Psoas muscle (tissue), 8 donors: Measurements from ENCODE around the gene MIOX. TPM values are rescaled to one million over a fixed set of nuclear protein-coding genes. Genes with fewer than 3 reads are reported as not detected.

Experiments used
- ATAC-seq, 4 donors: fragments of 200-7000 bp; cut with Tn5 transposase; one replicate each; pipeline ENCODE4 v1.9.1; 2020; ENCODE audit warnings: moderate library complexity in 3 of 4, mild to moderate bottlenecking in 2 of 4
- DNase-seq, 2 donors: peaks; one replicate each; pipeline ENCODE4 v3.0.0-alpha.2; 2020
- H3K27ac ChIP-seq: fragments of 200-600 bp; one replicate; pipeline ENCODE4 v1.8.0; 2022
- H3K27me3 ChIP-seq, 3 donors: fragments of 200-600 bp in 1 of 3; one replicate each; pipeline versions ENCODE4 v1.6.1 to v1.8.0; 2013 to 2022; ENCODE audit warnings: low read length in 2 of 3, mild to moderate bottlenecking in 2 of 3, moderate library complexity in 1 of 3; ENCODE audit not compliant: insufficient read depth in 3 of 3
- H3K36me3 ChIP-seq, 2 donors: fragments of 200-600 bp in 1 of 2; one replicate each; pipeline versions ENCODE4 v1.6.1 to v1.8.0; 2013 to 2022; ENCODE audit warnings: low read depth in 1 of 2, mild to moderate bottlenecking in 1 of 2, moderate library complexity in 1 of 2; ENCODE audit not compliant: insufficient read depth in 1 of 2
- H3K4me1 ChIP-seq: fragments of 200-600 bp; one replicate; pipeline ENCODE4 v1.8.0; 2022
- H3K4me3 ChIP-seq: fragments of 200-600 bp; one replicate; pipeline ENCODE4 v1.8.0; 2022; ENCODE audit warnings: mild to moderate bottlenecking
- H3K9me3 ChIP-seq: fragments of 200-600 bp; one replicate; pipeline ENCODE4 v1.8.0; 2022
- WGBS, 3 donors: extraction: QIAGEN DNeasy Blood & Tissue Kit; methylation state at CpG; one replicate each; pipeline versions ENCODE4 v1.1.6 to v1.1.7; 2013; 5-methylcytosine and 5-hydroxymethylcytosine counted together
- intact Hi-C, 2 donors: fragments of 100-400 bp; cut with DNase I; formaldehyde crosslinking; loops; one replicate each; pipeline versions ENCODE4 v1.11.0 to v1.14.2; 2022
- polyA plus RNA-seq, 3 donors: library from polyadenylated mRNA; stranded (reverse); fragments of 200-250 nt; gene quantifications; one replicate each; pipeline ENCODE4 v1.2.3, GENCODE V29; 2013
- total RNA-seq, 4 donors: library from RNA; stranded (reverse); fragmentation: NEBNext Ultra II Directional in 2 of 4; extraction: Animal tissue kit (Norgen Biotek cat#: 25700) in 2 of 4; gene quantifications; one replicate each; pipeline versions ENCODE4 v1.2.1 to v1.2.4, GENCODE V29; 2021 to 2023
- TF ChIP-seq, protein P1 (sequence below): fragments of 200-600 bp; IDR thresholded peaks from one replicate; pipeline ENCODE4 v1.8.0; 2022; ENCODE audit warnings: antibody characterized with exemption
- donor health status: healthy with polysubstance abuse.
- donor health status: DM: no; HTN: no; CAD: no; lungs with moderate emphysema.
- donor health status: Bipolar disorder and iron deficiency.
- donor health status: healthy.
- donor health status: DM: yes; HTN: yes; CAD: no.
- donor health status: DM: no; HTN: no; CAD: no.
- donor health status: DM: no; HTN: no; CAD: no.
- donor health status: DM: yes; HTN: yes; CAD: no.

Gene MIOX
- total and polyA plus RNA-seq, 7 donors: not detected

DNA sequence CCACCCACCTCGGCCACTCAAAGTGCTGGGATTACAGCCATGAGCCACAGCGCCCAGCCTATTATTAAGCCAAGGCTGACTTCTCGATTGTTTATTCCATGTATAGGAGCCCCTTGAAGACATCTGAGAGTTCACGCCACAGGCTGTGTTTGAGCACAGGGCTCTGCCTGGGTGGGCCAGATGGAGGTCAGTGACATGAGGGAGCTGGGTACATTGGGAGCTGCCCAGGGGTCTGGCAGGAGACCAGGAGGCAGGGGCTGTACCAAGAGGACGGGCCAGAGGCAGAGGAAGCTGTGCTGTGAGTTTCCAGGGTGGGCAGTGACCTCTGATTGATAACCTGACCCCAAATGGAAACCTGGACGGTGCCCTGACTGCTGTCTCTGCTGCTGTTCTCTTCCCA is 15.4 kb downstream of the MIOX start:
- TF ChIP-seq, protein P1, sequence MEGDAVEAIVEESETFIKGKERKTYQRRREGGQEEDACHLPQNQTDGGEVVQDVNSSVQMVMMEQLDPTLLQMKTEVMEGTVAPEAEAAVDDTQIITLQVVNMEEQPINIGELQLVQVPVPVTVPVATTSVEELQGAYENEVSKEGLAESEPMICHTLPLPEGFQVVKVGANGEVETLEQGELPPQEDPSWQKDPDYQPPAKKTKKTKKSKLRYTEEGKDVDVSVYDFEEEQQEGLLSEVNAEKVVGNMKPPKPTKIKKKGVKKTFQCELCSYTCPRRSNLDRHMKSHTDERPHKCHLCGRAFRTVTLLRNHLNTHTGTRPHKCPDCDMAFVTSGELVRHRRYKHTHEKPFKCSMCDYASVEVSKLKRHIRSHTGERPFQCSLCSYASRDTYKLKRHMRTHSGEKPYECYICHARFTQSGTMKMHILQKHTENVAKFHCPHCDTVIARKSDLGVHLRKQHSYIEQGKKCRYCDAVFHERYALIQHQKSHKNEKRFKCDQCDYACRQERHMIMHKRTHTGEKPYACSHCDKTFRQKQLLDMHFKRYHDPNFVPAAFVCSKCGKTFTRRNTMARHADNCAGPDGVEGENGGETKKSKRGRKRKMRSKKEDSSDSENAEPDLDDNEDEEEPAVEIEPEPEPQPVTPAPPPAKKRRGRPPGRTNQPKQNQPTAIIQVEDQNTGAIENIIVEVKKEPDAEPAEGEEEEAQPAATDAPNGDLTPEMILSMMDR: no peak
- WGBS, 3 donors: 61 to 76% (median 72%) methylated on average over 6 of the region's 6 CpGs
- Histone ChIP-seq H3K4me1 (peaks cover 8% of the 10 kb centered on the region), H3K9me3 (no peaks in the 10 kb centered on the region), H3K27ac (no peak overlapping the region), H3K4me3 (no peak overlapping the region), H3K36me3 (peaks cover 0 to 31% of the 10 kb centered on the region in 2 donors), H3K27me3 (no peaks in the 10 kb centered on the region)
- intact Hi-C loops: loop anchor here in 1 of 2 donors (10.0 kb wide), 1 partner anchor 247 kb away; the partner anchor contains the start of gene HDAC10
- no peak for DNase-seq
- ATAC-seq: no peak

DNA sequence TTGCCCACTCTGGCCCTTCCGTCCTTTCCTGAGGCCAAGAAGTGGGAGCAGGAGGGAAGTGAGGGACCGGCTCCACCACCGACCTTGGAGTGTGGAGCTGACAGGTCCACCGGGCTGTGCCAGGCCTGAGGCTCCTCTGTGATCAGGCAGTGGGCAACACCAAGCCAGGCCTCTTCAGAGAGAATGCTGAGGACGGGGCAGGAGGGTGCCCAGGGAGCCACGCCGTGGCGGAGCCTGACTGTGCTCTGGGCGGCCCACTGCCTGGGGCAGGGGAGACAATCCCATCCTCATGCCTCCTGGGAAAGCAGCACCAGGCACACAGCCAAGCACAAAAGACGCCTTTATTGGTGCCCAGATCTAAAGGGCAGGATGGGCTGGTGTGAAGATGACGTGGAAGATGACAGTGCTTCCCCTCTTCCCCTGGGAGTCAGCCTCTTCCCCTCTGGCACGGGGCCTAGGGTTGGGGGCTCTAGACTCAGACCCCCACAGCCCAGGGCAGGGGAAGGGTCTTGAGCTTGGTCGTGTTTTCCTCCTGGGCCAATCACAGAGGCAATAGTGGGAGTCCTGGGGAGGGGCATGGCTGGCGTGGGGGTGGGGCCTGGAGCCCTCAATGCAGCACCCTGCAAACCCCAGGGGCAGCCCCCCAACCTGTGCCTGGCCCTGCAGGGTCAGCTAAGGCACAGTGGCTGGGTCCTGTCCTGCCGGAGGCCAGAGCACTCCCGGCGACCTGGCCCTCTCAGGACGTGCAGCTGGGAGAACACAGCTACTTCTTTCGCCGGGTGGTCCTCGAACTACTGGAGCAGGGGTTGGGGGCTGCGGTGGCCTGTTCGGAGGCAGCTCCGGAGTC is 16.2 kb downstream of the MIOX start:
- no peaks in the 10 kb centered on the region for H3K27me3 ChIP-seq
- H3K36me3 ChIP-seq: peaks cover 0 to 31% of the 10 kb centered on the region in 2 donors
- H3K4me3 ChIP-seq: no peak overlapping the region
- H3K9me3 ChIP-seq: no peaks in the 10 kb centered on the region
- TF ChIP-seq, protein P1: no peak
- no peak overlapping the region for H3K27ac ChIP-seq
- DNase-seq (no peak), ATAC-seq (no peak)
- H3K4me1 ChIP-seq: peaks cover 8% of the 10 kb centered on the region
- intact Hi-C loops: loop anchor here in 1 of 2 donors (10.0 kb wide), 1 partner anchor 248 kb away; the partner anchor contains the start of gene HDAC10
- 82 to 87% (median 86%) methylated on average over 23 to 24 of the region's 24 CpGs for WGBS, 3 donors

DNA sequence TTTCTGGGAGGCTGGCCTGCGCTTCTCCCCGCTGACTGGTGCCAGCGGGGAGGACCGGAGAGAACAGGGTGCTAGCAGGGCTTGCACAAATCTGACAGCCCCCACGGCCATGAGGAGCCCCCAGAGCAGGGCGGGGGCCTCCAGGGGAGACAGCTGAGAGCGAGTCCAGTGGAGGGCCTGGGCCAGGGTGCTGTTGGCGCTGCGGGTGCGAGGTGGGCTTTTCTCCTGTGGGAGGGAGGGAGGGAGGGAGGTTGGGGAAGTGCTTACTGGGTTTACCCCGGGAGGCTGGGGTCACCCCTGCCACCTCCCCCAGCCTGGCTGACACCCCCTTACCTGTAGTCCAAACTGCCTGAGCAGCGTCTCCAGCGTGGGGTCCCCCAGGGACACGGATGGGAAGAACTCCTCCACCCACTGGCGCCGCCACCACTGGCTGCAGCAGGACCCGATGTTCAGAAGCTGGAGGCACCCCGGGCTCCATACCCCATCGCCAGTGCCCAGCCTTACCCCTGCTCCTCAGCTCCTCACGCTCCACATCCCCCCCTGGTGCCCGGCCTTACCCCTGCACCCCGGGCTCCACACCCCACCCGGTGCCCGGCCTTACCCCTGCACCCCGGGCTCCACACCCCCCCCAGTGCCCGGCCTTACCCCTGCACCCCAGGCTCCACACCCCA is 17.0 kb downstream of the MIOX start:
- Histone ChIP-seq H3K36me3 (peaks cover 0 to 31% of the 10 kb centered on the region in 2 donors), H3K27me3 (no peaks in the 10 kb centered on the region), H3K4me1 (peaks cover 8% of the 10 kb centered on the region), H3K27ac (no peak overlapping the region), H3K9me3 (no peaks in the 10 kb centered on the region), H3K4me3 (no peak overlapping the region)
- DNase-seq (no peak), ATAC-seq (no peak)
- intact Hi-C loops: loop anchor here in 1 of 2 donors (10.0 kb wide), 1 partner anchor 249 kb away; the partner anchor contains the start of gene HDAC10
- TF ChIP-seq, protein P1: no peak
- WGBS, 3 donors: 87 to 91% (median 87%) methylated on average over 20 to 25 of the region's 26 CpGs

DNA sequence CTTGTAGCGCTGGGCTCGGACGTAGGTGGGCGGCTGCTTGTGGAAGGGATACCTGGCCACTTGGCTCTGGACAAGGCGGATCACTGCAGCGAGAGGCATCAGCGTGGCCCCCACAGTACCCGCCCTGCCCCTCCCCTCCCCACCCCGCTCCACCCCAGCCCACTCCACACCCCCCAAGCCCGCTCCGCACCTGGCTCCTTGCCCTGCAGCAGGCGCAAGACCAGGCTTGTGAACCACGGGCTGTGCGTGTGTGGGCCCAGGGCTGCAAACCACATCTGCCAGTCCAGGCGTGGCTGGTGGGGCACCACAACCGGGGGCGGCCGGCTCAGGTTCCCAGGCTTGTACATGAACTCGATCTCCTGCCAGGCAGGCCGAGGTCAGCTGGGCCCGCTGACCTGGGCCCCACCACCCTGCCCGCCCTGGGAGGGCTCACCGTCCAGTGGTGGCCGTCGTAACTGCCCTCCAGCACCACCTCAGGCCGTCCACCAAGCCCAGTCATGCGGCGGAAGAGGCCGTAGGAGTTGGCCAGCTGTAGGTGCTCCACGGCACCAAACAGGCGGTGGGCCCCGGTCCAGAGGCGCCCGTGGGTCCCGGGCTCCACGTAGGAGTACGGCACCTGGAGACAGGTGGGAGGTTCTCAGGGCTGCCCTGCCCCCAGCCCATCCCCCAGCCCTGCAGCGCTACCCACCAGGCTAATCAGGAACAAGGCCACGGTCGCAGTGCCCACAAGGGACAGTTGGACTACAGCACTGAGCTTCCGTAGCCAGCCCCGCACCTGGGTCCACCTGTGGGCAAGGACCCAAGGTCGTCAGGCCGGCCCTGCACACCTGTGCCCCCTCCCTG is 17.9 kb downstream of the MIOX start:
- H3K27me3 ChIP-seq: no peaks in the 10 kb centered on the region
- H3K4me3 ChIP-seq: no peak overlapping the region
- TF ChIP-seq, protein P1: no peak
- intact Hi-C loops: loop anchor here (5.0 to 10.0 kb wide), 2 partner anchors 73 to 250 kb away; partner anchors contain the start of genes CPT1B (in 2 of the 2) and HDAC10 (in 1 of the 2)
- WGBS, 3 donors: 91 to 94% (median 94%) methylated on average over 29 to 44 of the region's 44 CpGs
- ATAC-seq (no peak), DNase-seq (no peak)
- peaks cover 0 to 31% of the 10 kb centered on the region in 2 donors for H3K36me3 ChIP-seq
- H3K27ac ChIP-seq: no peak overlapping the region
- H3K4me1 ChIP-seq: peaks cover 17% of the 10 kb centered on the region
- H3K9me3 ChIP-seq: no peaks in the 10 kb centered on the region
